Measurements from ENCODE around the gene NUFIP2. TPM values are rescaled to one million over a fixed set of nuclear protein-coding genes. Genes with fewer than 3 reads are reported as not detected.

NUFIP2 gene
- total RNA-seq, 1 donor from 2014 or later = 51.7 TPM

Other genes starting within 250 kb of the NUFIP2 start
- gene MYO18A, start 113.8 kb downstream of the NUFIP2 start, total RNA-seq = 48.6 TPM
- gene CRYBA1, start 47.3 kb downstream of the NUFIP2 start, total RNA-seq = not detected
- gene TAOK1, start 96.2 kb upstream of the NUFIP2 start, total RNA-seq = 99.0 TPM